GM12892 (cell line): ENCODE results near the gene ZNF674.

Experiments
- POLR2A ChIP-seq: IDR thresholded peaks from 2 replicates; pipeline ENCODE4 v1.6.1; 2011; ENCODE audit warnings: low read depth, low read length, control low read depth
- POLR2AphosphoS5 ChIP-seq: IDR thresholded peaks from 2 replicates; pipeline ENCODE4 v1.6.1; 2011; ENCODE audit warnings: low read depth, low read length, control low read depth

DNA sequence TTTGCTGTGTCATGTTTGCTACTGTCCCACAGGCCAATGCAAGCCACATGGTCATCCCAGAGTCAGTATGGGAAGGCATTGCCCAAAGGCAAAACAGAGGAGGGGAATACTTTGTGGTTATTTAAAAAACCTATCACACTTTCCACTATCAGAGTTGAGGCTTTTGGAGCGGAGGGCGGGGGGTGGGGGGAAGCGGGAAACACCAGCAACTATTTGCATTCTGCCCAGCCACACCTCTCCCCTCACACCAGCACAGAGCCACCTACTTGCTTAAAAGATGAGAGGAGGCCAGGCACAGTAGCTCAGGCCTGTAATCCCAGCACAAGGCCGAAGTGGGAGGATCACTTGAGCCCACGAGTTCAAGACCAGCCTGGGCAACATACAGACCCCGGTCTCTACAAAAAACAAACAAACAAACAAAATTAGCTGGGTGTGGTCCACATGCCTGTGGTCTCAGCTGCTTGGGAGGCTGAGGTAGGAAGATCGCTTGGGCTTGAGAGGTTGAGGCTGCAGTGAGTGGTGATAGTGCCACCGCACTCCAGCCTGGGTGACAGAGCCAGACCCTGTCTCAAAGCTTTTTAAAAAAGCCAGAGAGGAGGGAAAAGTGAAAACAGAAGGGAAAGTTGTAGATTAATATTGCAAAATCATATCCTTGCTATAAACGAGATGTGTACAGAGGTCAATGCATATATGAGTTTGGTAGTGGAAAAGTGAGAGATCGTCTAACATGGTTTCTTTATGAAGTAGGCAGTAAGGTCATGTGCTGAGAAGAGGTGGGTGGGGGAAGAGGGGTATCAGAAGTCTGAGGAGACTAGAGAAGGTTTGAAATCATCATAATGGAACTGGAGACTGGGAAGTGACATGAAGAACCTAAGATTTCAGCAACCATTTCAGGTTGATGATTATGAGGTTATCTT is 26.5 kb upstream of the ZNF674 start:
- TF ChIP-seq POLR2A = no peak
- no peak for TF ChIP-seq POLR2AphosphoS5
